Breast epithelium (tissue), 4 donors: Measurements from ENCODE around the gene SYF2. TPM values are rescaled to one million over a fixed set of nuclear protein-coding genes. Genes with fewer than 3 reads are reported as not detected.

Source experiments
- DNase-seq, 2 donors: peaks; one replicate each; pipeline ENCODE4 v3.0.0-alpha.2; 2019; ENCODE audit warnings: low spot score in 2 of 2
- H3K27ac ChIP-seq, 2 donors: fragments of 200-600 bp; sonication (generic) in 1 of 2; one replicate each; pipeline ENCODE4 v1.5.1; 2016 to 2019; ENCODE audit warnings: mild to moderate bottlenecking in 1 of 2
- H3K27me3 ChIP-seq, 2 donors: fragments of 200-600 bp; sonication (generic) in 1 of 2; one replicate each; pipeline versions ENCODE4 v1.5.1 to v1.6.0; 2017 to 2019; ENCODE audit warnings: control low read depth in 1 of 2, mild to moderate bottlenecking in 1 of 2
- H3K36me3 ChIP-seq: fragments of 200-600 bp; one replicate; pipeline ENCODE4 v1.5.1; 2019
- H3K4me1 ChIP-seq, 2 donors: fragments of 200-600 bp; sonication (generic); one replicate each; pipeline ENCODE4 v1.5.1; 2016 to 2019; ENCODE audit warnings: control low read depth in 1 of 2
- H3K4me3 ChIP-seq, 3 donors: fragments of 200-600 bp; sonication (generic); 1 replicate in 2 of 3; 2 replicates in 1 of 3; pipeline ENCODE4 v1.5.1; 2016 to 2019; ENCODE audit warnings: mild to moderate bottlenecking in 3 of 3, moderate library complexity in 2 of 3
- H3K9me3 ChIP-seq, 2 donors: fragments of 200-600 bp; sonication (generic) in 1 of 2; one replicate each; pipeline ENCODE4 v1.5.1; 2016 to 2019; ENCODE audit warnings: control low read depth in 1 of 2
- POLR2A ChIP-seq: fragments of 450-650 bp; IDR thresholded peaks from one replicate; pipeline ENCODE4 v1.6.1; 2016; ENCODE audit warnings: antibody characterized with exemption, mild to moderate bottlenecking, moderate library complexity
- POLR2AphosphoS5 ChIP-seq, 3 donors: sonication (generic); formaldehyde crosslinking; IDR thresholded peaks; one replicate each; pipeline ENCODE4 v1.6.1; 2017; ENCODE audit warnings: antibody characterized with exemption in 3 of 3
- intact Hi-C: fragments of 100-400 bp; cut with DNase I; formaldehyde crosslinking; loops from one replicate; pipeline ENCODE4 v1.15.1; 2023; ENCODE audit warnings: low total_unique reads
- total RNA-seq, 3 donors: library from RNA; depleted of rRNA; stranded (reverse); fragments of >200 nt; gene quantifications; one replicate each; pipeline ENCODE4 v1.1.0, GENCODE V29; 2016
- TF ChIP-seq, protein P1 (sequence below), 3 donors: fragments of 450-650 bp; IDR thresholded peaks; one replicate each; pipeline ENCODE4 v1.5.1; 2016 to 2017; ENCODE audit warnings: antibody characterized with exemption in 3 of 3, mild to moderate bottlenecking in 3 of 3, moderate library complexity in 3 of 3

Gene SYF2
- total RNA-seq, 3 donors from 2014 or later, result 61.3 to 85.0 (median 83.6) TPM

GRCh38 chr1:25206201-25206600 lies 26.1 kb downstream of the SYF2 start:
- DNase-seq, result no peak
- TF ChIP-seq POLR2AphosphoS5 (IDR thresholded peaks at IDR 0.05), result no peak
- TF ChIP-seq POLR2A, result no peak
- TF ChIP-seq, protein P1, sequence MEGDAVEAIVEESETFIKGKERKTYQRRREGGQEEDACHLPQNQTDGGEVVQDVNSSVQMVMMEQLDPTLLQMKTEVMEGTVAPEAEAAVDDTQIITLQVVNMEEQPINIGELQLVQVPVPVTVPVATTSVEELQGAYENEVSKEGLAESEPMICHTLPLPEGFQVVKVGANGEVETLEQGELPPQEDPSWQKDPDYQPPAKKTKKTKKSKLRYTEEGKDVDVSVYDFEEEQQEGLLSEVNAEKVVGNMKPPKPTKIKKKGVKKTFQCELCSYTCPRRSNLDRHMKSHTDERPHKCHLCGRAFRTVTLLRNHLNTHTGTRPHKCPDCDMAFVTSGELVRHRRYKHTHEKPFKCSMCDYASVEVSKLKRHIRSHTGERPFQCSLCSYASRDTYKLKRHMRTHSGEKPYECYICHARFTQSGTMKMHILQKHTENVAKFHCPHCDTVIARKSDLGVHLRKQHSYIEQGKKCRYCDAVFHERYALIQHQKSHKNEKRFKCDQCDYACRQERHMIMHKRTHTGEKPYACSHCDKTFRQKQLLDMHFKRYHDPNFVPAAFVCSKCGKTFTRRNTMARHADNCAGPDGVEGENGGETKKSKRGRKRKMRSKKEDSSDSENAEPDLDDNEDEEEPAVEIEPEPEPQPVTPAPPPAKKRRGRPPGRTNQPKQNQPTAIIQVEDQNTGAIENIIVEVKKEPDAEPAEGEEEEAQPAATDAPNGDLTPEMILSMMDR (IDR thresholded peaks at IDR 0.05), result no peak
- Histone ChIP-seq H3K27ac (no peak overlapping the region), H3K27me3 (peaks cover 0 to 3% of the 10 kb centered on the region in 2 donors), H3K4me3 (no peak overlapping the region), H3K4me1 (no peaks in the 10 kb centered on the region), H3K36me3 (no peaks in the 10 kb centered on the region), H3K9me3 (no peaks in the 10 kb centered on the region)
- intact Hi-C loops, result loop anchor here (2.0 kb wide), 1 partner anchor 283 kb away; no protein-coding TSS in a partner anchor

GRCh38 chr1:25205786-25206185 lies 26.5 kb downstream of the SYF2 start:
- Histone ChIP-seq H3K4me3 (no peak overlapping the region), H3K27me3 (peaks cover 0 to 3% of the 10 kb centered on the region in 2 donors), H3K36me3 (no peaks in the 10 kb centered on the region), H3K27ac (no peak overlapping the region), H3K4me1 (no peaks in the 10 kb centered on the region), H3K9me3 (no peaks in the 10 kb centered on the region)
- DNase-seq, result no peak
- TF ChIP-seq POLR2AphosphoS5 (IDR thresholded peaks at IDR 0.05) (no peak), POLR2A (no peak)
- TF ChIP-seq, protein P1 (IDR thresholded peaks at IDR 0.05), result no peak
- intact Hi-C loops, result loop anchor here (2.0 kb wide), 1 partner anchor 283 kb away; no protein-coding TSS in a partner anchor

DNA sequence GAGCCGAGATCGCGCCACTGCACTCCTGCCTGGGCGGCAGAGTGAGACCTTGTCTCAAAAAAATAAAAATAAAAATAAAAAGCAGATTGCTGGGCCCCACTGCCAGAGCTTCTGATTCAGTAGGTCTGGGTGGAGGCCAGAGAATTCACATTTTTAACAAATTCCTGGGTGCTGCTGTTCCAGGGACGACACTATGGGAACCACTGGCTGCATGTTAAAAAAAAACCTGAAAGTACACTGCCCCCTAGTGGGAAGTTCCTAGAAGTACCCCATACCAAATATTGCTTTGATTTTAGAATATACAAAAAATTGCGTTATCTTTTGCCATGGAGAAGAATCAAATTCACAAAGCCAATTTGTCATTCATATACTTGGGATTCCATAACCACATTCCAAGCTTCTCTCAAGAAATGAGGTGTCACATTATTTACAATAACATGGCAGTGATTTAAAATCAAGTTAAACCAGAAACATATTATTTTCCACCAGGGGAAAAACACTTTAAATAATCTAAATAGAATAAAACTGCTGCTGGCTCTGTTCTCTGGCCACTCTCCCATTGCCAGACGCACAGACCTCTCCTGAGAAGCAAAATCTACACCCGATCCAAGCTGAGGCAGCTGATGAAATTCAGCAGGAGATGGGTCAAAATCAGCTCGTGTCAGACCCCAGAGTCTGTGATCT lies 27.4 kb downstream of the SYF2 start:
- intact Hi-C loops, result no loop called here
- Histone ChIP-seq H3K27ac (no peak overlapping the region), H3K4me1 (no peaks in the 10 kb centered on the region), H3K4me3 (no peak overlapping the region), H3K27me3 (no peaks in the 10 kb centered on the region), H3K9me3 (no peaks in the 10 kb centered on the region), H3K36me3 (no peaks in the 10 kb centered on the region)
- no peak for DNase-seq
- TF ChIP-seq, protein P1 (IDR thresholded peaks at IDR 0.05), result peak; percentile 62 to 78 (median 74)
- TF ChIP-seq POLR2A, result no peak

- TF ChIP-seq, protein P1 (IDR thresholded peaks at IDR 0.05), result no peak
- no peak for TF ChIP-seq POLR2A
- no peak for TF ChIP-seq POLR2AphosphoS5 (IDR thresholded peaks at IDR 0.05)
- Histone ChIP-seq H3K36me3 (no peaks in the 10 kb centered on the region), H3K27me3 (no peaks in the 10 kb centered on the region), H3K4me1 (peaks cover 5 to 7% of the 10 kb centered on the region in 2 donors), H3K4me3 (no peak overlapping the region), H3K9me3 (no peaks in the 10 kb centered on the region), H3K27ac (peak overlapping the region in 1 of 2 donors; percentile 95)
- intact Hi-C loops, result no loop called here
- no peak for DNase-seq
Measured at GRCh38 chr1:25201006-25201405, 31.3 kb downstream of the SYF2 start.

- no peaks in the 10 kb centered on the region for H3K9me3 ChIP-seq
- no peak for DNase-seq
- H3K4me3 ChIP-seq, result no peak overlapping the region
- H3K4me1 ChIP-seq, result peaks cover 5 to 7% of the 10 kb centered on the region in 2 donors
- intact Hi-C loops, result loop anchor here (10.0 kb wide), 1 partner anchor 345 kb away; no protein-coding TSS in a partner anchor
- peak overlapping the region; percentile 95 to 96 for H3K27ac ChIP-seq
- no peaks in the 10 kb centered on the region for H3K27me3 ChIP-seq
- TF ChIP-seq POLR2A (no peak), POLR2AphosphoS5 (IDR thresholded peaks at IDR 0.05) (no peak)
- H3K36me3 ChIP-seq, result no peaks in the 10 kb centered on the region
Measured at GRCh38 chr1:25199819-25200620, 32.3 kb downstream of the SYF2 start.
